Upper lobe of left lung (tissue), 6 donors: ENCODE data around the gene C3orf70. TPM values are rescaled to one million over a fixed set of nuclear protein-coding genes. Genes with fewer than 3 reads are reported as not detected.

ENCODE experiments used
- ATAC-seq, 2 donors: fragments of 200-7000 bp; cut with Tn5 transposase; one replicate each; pipeline ENCODE4 v1.9.1; 2022; ENCODE audit warnings: mild to moderate bottlenecking in 2 of 2, moderate library complexity in 2 of 2; ENCODE audit not compliant: low FRiP score in 2 of 2
- DNase-seq, 2 donors: peaks; one replicate each; pipeline ENCODE4 v3.0.0-alpha.2; 2019 to 2020
- H3K27ac ChIP-seq, 4 donors: fragments of 200-600 bp; sonication (generic); one replicate each; pipeline ENCODE4 v1.5.1; 2016 to 2019
- H3K27me3 ChIP-seq, 4 donors: fragments of 200-600 bp; sonication (generic); one replicate each; pipeline ENCODE4 v1.5.1; 2017 to 2019
- H3K36me3 ChIP-seq, 4 donors: fragments of 200-600 bp; sonication (generic); one replicate each; pipeline ENCODE4 v1.5.1; 2016 to 2019
- H3K4me1 ChIP-seq, 4 donors: fragments of 200-600 bp; sonication (generic); one replicate each; pipeline ENCODE4 v1.5.1; 2018 to 2019
- H3K4me3 ChIP-seq, 4 donors: fragments of 200-600 bp; sonication (generic); one replicate each; pipeline ENCODE4 v1.5.1; 2017 to 2019; ENCODE audit warnings: mild to moderate bottlenecking in 2 of 4, moderate library complexity in 1 of 4
- H3K9me3 ChIP-seq, 4 donors: fragments of 200-600 bp; sonication (generic); one replicate each; pipeline ENCODE4 v1.5.1; 2018 to 2019
- CTCF ChIP-seq, 6 experiments: fragments of 450-650 bp in 4 of 6; fragments of 200-600 bp in 2 of 6; sonication (generic) in 2 of 6; IDR thresholded peaks; one replicate each; pipeline ENCODE4 v1.5.1; 2016 to 2019; ENCODE audit warnings: antibody characterized with exemption in 6 of 6
- EP300 ChIP-seq, 4 donors: sonication (generic); formaldehyde crosslinking; IDR thresholded peaks; one replicate each; pipeline ENCODE4 v1.5.1; 2017; ENCODE audit warnings: antibody characterized with exemption in 4 of 4, control low read depth in 2 of 4
- POLR2A ChIP-seq, 4 donors: fragments of 450-650 bp; IDR thresholded peaks; one replicate each; pipeline ENCODE4 v1.5.1; 2016 to 2017; ENCODE audit warnings: antibody characterized with exemption in 4 of 4, mild to moderate bottlenecking in 2 of 4
- POLR2AphosphoS5 ChIP-seq, 2 donors: sonication (generic); formaldehyde crosslinking; IDR thresholded peaks; one replicate each; pipeline ENCODE4 v1.5.1; 2017; ENCODE audit warnings: antibody characterized with exemption in 2 of 2
- WGBS, 2 donors: methylation state at CpG; one replicate each; pipeline ENCODE4 v1.1.5; 2017 to 2018; 5-methylcytosine and 5-hydroxymethylcytosine counted together
- total RNA-seq, 6 donors: library from RNA; depleted of rRNA in 4 of 6; stranded (reverse); fragments of >200 nt in 4 of 6; gene quantifications; one replicate each; pipeline versions ENCODE4 v1.1.0 to v1.2.1, GENCODE V29; 2016 to 2021
- donor health status: DM: no; HTN: no; CAD: no; lungs with moderate emphysema.
- donor health status: DM: no; HTN: yes; CAD: no; lungs with severe emphysema.

The C3orf70 gene
- total RNA-seq, 6 donors from 2014 or later, result 0.67 to 3.9 (median 1.6) TPM

GRCh38 chr3:185089343-185089742 is 63.5 kb downstream of the C3orf70 start:
- ATAC-seq, result no peak
- H3K9me3 ChIP-seq, result no peaks in the 10 kb centered on the region
- H3K4me1 ChIP-seq, result no peaks in the 10 kb centered on the region
- no peak overlapping the region for H3K4me3 ChIP-seq
- DNase-seq, result no peak
- no peak overlapping the region for H3K27ac ChIP-seq
- TF ChIP-seq POLR2A (IDR thresholded peaks at IDR 0.05) (no peak), CTCF (IDR thresholded peaks at IDR 0.05) (no peak), POLR2AphosphoS5 (IDR thresholded peaks at IDR 0.05) (no peak), EP300 (IDR thresholded peaks at IDR 0.05) (no peak)
- H3K36me3 ChIP-seq, result no peaks in the 10 kb centered on the region
- 61 to 71% methylated on average over 2 of the region's 2 CpGs for WGBS, 2 donors
- H3K27me3 ChIP-seq, result no peaks in the 10 kb centered on the region

GRCh38 chr3:185087419-185087818 is 65.4 kb downstream of the C3orf70 start:
- no peak for DNase-seq
- TF ChIP-seq EP300 (IDR thresholded peaks at IDR 0.05) (no peak), POLR2AphosphoS5 (IDR thresholded peaks at IDR 0.05) (no peak), POLR2A (IDR thresholded peaks at IDR 0.05) (no peak), CTCF (IDR thresholded peaks at IDR 0.05) (no peak)
- WGBS, 2 donors, result 68 to 70% methylated on average over 3 of the region's 3 CpGs
- Histone ChIP-seq H3K27ac (no peak overlapping the region), H3K4me1 (no peaks in the 10 kb centered on the region), H3K4me3 (no peak overlapping the region), H3K27me3 (no peaks in the 10 kb centered on the region), H3K9me3 (no peaks in the 10 kb centered on the region), H3K36me3 (no peaks in the 10 kb centered on the region)
- no peak for ATAC-seq

DNA sequence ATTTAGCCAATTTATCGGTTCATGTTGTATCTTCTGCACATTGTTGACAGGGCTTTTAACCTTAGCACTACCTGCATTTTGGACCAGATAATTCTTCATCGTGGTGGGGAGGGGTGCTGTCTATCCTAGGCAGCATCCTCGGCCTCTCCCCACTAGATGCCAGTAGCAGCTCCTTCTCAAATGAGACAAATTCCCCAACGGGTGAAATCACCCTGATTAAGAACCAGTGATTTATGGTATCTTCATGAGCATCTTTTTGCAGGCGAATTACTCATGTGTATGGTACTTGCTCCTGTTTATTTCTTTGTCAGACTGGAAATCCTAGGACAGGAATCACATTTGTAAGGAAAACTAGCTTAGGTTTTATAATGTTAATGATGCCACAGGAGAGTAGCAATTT is 68.0 kb downstream of the C3orf70 start:
- no peak for TF ChIP-seq POLR2AphosphoS5 (IDR thresholded peaks at IDR 0.05)
- TF ChIP-seq EP300 (IDR thresholded peaks at IDR 0.05), result no peak
- TF ChIP-seq POLR2A (IDR thresholded peaks at IDR 0.05), result no peak
- TF ChIP-seq CTCF (IDR thresholded peaks at IDR 0.05), result no peak
- WGBS, 2 donors, result 83% methylated on average over 5 of the region's 5 CpGs
- Histone ChIP-seq H3K27me3 (no peaks in the 10 kb centered on the region), H3K36me3 (no peaks in the 10 kb centered on the region), H3K9me3 (no peaks in the 10 kb centered on the region), H3K4me3 (no peak overlapping the region), H3K27ac (no peak overlapping the region), H3K4me1 (no peaks in the 10 kb centered on the region)
- no peak for ATAC-seq
- DNase-seq, result no peak

- TF ChIP-seq POLR2AphosphoS5 (IDR thresholded peaks at IDR 0.05) (no peak), CTCF (IDR thresholded peaks at IDR 0.05) (no peak), EP300 (IDR thresholded peaks at IDR 0.05) (no peak), POLR2A (IDR thresholded peaks at IDR 0.05) (no peak)
- H3K4me1 ChIP-seq, result no peaks in the 10 kb centered on the region
- WGBS, 2 donors, result 92% methylated on average over 5 of the region's 5 CpGs
- ATAC-seq, result no peak
- H3K36me3 ChIP-seq, result no peaks in the 10 kb centered on the region
- no peaks in the 10 kb centered on the region for H3K9me3 ChIP-seq
- no peak overlapping the region for H3K27ac ChIP-seq
- no peak overlapping the region for H3K4me3 ChIP-seq
- no peak for DNase-seq
- no peaks in the 10 kb centered on the region for H3K27me3 ChIP-seq
Measured at GRCh38 chr3:185084402-185084801, 68.5 kb downstream of the C3orf70 start.

DNA sequence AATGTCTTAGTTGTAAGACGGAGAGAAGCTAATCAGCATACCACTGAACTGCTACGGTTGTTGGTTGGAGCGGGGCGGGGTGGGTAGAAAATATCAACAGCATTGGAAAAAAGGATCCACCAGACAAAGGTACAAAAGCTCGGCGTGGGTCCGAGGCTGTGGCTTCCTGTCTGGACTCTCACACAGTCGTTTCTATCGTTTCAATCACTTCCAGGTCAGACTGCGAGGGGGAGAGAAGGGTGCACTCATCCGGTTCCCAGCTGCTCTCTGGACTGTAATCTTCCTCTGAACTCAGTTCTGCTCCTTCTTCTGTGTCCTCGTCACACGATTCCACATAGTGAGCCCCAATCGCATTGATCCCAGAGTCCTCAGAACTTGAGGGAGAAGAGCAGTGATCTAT is 70.0 kb downstream of the C3orf70 start:
- H3K27ac ChIP-seq, result no peak overlapping the region
- no peaks in the 10 kb centered on the region for H3K36me3 ChIP-seq
- H3K27me3 ChIP-seq, result no peaks in the 10 kb centered on the region
- TF ChIP-seq POLR2AphosphoS5 (IDR thresholded peaks at IDR 0.05) (no peak), EP300 (IDR thresholded peaks at IDR 0.05) (no peak), CTCF (IDR thresholded peaks at IDR 0.05) (no peak), POLR2A (IDR thresholded peaks at IDR 0.05) (no peak)
- H3K4me3 ChIP-seq, result no peak overlapping the region
- no peak for ATAC-seq
- H3K4me1 ChIP-seq, result no peaks in the 10 kb centered on the region
- no peak for DNase-seq
- H3K9me3 ChIP-seq, result no peaks in the 10 kb centered on the region
- WGBS, 2 donors, result 81 to 83% methylated on average over 14 of the region's 14 CpGs
